ENCODE measurements around the gene NPAS3.

Gene NPAS3

GRCh38 chr14:33699300-33699983, 760.8 kb downstream of the NPAS3 start:
- Histone ChIP-seq H3K4me1 (ENCODE audit: insufficient read depth, low read length) (no peaks in the 10 kb centered on the region; the same call in 1 of the 2 replicates), H3K9ac (ENCODE audit: low read depth, low read length) (no peak overlapping the region), H3K9me3 (ENCODE audit: control insufficient read depth, insufficient read depth, low read length) (no peaks in the 10 kb centered on the region)

GRCh38 chr14:33700052-33700451, 761.4 kb downstream of the NPAS3 start:
- no peaks in the 10 kb centered on the region for H3K9me3 ChIP-seq (ENCODE audit: control insufficient read depth, insufficient read depth, low read length)
- no peaks in the 10 kb centered on the region for H3K36me3 ChIP-seq (ENCODE audit: insufficient read depth, low read length)
- no peaks in the 10 kb centered on the region; the same call in 1 of the 2 replicates for H3K4me1 ChIP-seq (ENCODE audit: insufficient read depth, low read length)
- no peak overlapping the region for H3K9ac ChIP-seq (ENCODE audit: low read depth, low read length)

More at GRCh38 chr14:33699300-33699983, 760.8 kb downstream of the NPAS3 start:
- no peaks in the 10 kb centered on the region for H3K36me3 ChIP-seq (ENCODE audit: insufficient read depth, low read length)

- H3K36me3 ChIP-seq (ENCODE audit: insufficient read depth, low read length), result no peaks in the 10 kb centered on the region
- no peaks in the 10 kb centered on the region for H3K9me3 ChIP-seq (ENCODE audit: control insufficient read depth, insufficient read depth, low read length)
- no peaks in the 10 kb centered on the region; the same call in 1 of the 2 replicates for H3K4me1 ChIP-seq (ENCODE audit: insufficient read depth, low read length)
- H3K9ac ChIP-seq (ENCODE audit: low read depth, low read length), result no peak overlapping the region
These were observed 763.6 kb downstream of the NPAS3 start for GRCh38 chr14:33702293-33702692.

GRCh38 chr14:33704481-33704880, 765.8 kb downstream of the NPAS3 start:
- no peaks in the 10 kb centered on the region; the same call in 1 of the 2 replicates for H3K4me1 ChIP-seq (ENCODE audit: insufficient read depth, low read length)
- no peak overlapping the region for H3K9ac ChIP-seq (ENCODE audit: low read depth, low read length)
- no peaks in the 10 kb centered on the region for H3K36me3 ChIP-seq (ENCODE audit: insufficient read depth, low read length)
- H3K9me3 ChIP-seq (ENCODE audit: control insufficient read depth, insufficient read depth, low read length), result no peaks in the 10 kb centered on the region

GRCh38 chr14:33705490-33705889, 766.8 kb downstream of the NPAS3 start:
- Histone ChIP-seq H3K9ac (ENCODE audit: low read depth, low read length) (no peak overlapping the region), H3K4me1 (ENCODE audit: insufficient read depth, low read length) (no peaks in the 10 kb centered on the region; the same call in 1 of the 2 replicates), H3K9me3 (ENCODE audit: control insufficient read depth, insufficient read depth, low read length) (no peaks in the 10 kb centered on the region)

GRCh38 chr14:33707716-33708115, 769.0 kb downstream of the NPAS3 start:
- Histone ChIP-seq H3K9me3 (ENCODE audit: control insufficient read depth, insufficient read depth, low read length) (no peaks in the 10 kb centered on the region), H3K4me1 (ENCODE audit: insufficient read depth, low read length) (peaks cover 5% of the 10 kb centered on the region), H3K36me3 (ENCODE audit: insufficient read depth, low read length) (no peaks in the 10 kb centered on the region), H3K9ac (ENCODE audit: low read depth, low read length) (no peak overlapping the region)

More at GRCh38 chr14:33705490-33705889, 766.8 kb downstream of the NPAS3 start:
- H3K36me3 ChIP-seq (ENCODE audit: insufficient read depth, low read length), result no peaks in the 10 kb centered on the region

GRCh38 chr14:33709283-33709682, 770.6 kb downstream of the NPAS3 start:
- Histone ChIP-seq H3K36me3 (ENCODE audit: insufficient read depth, low read length) (no peaks in the 10 kb centered on the region), H3K9me3 (ENCODE audit: control insufficient read depth, insufficient read depth, low read length) (no peaks in the 10 kb centered on the region), H3K9ac (ENCODE audit: low read depth, low read length) (no peak overlapping the region), H3K4me1 (ENCODE audit: insufficient read depth, low read length) (peaks cover 5% of the 10 kb centered on the region)

- H3K4me1 ChIP-seq (ENCODE audit: insufficient read depth, low read length), result peaks cover 5% of the 10 kb centered on the region
- no peaks in the 10 kb centered on the region for H3K36me3 ChIP-seq (ENCODE audit: insufficient read depth, low read length)
- no peaks in the 10 kb centered on the region for H3K9me3 ChIP-seq (ENCODE audit: control insufficient read depth, insufficient read depth, low read length)
- no peak overlapping the region for H3K9ac ChIP-seq (ENCODE audit: low read depth, low read length)
These were observed 771.0 kb downstream of the NPAS3 start for GRCh38 chr14:33709711-33710110.

- H3K36me3 ChIP-seq (ENCODE audit: insufficient read depth, low read length), result no peaks in the 10 kb centered on the region
- H3K9ac ChIP-seq (ENCODE audit: low read depth, low read length), result no peak overlapping the region
- peaks cover 5% of the 10 kb centered on the region for H3K4me1 ChIP-seq (ENCODE audit: insufficient read depth, low read length)
- H3K9me3 ChIP-seq (ENCODE audit: control insufficient read depth, insufficient read depth, low read length), result no peaks in the 10 kb centered on the region
These were observed 771.6 kb downstream of the NPAS3 start for GRCh38 chr14:33710273-33710672.

GRCh38 chr14:33711194-33711593, 772.5 kb downstream of the NPAS3 start:
- Histone ChIP-seq H3K4me1 (ENCODE audit: insufficient read depth, low read length) (peaks cover 5% of the 10 kb centered on the region), H3K9ac (ENCODE audit: low read depth, low read length) (no peak overlapping the region), H3K36me3 (ENCODE audit: insufficient read depth, low read length) (no peaks in the 10 kb centered on the region), H3K9me3 (ENCODE audit: control insufficient read depth, insufficient read depth, low read length) (no peaks in the 10 kb centered on the region)

- Histone ChIP-seq H3K9me3 (ENCODE audit: control insufficient read depth, insufficient read depth, low read length) (no peaks in the 10 kb centered on the region), H3K4me1 (ENCODE audit: insufficient read depth, low read length) (peaks cover 5% of the 10 kb centered on the region), H3K9ac (ENCODE audit: low read depth, low read length) (no peak overlapping the region), H3K36me3 (ENCODE audit: insufficient read depth, low read length) (no peaks in the 10 kb centered on the region)
These were observed 773.1 kb downstream of the NPAS3 start for GRCh38 chr14:33711811-33712216.

- peaks cover 5% of the 10 kb centered on the region for H3K4me1 ChIP-seq (ENCODE audit: insufficient read depth, low read length)
- no peaks in the 10 kb centered on the region for H3K36me3 ChIP-seq (ENCODE audit: insufficient read depth, low read length)
- H3K9ac ChIP-seq (ENCODE audit: low read depth, low read length), result no peak overlapping the region
- H3K9me3 ChIP-seq (ENCODE audit: control insufficient read depth, insufficient read depth, low read length), result no peaks in the 10 kb centered on the region
These were observed 776.0 kb downstream of the NPAS3 start for GRCh38 chr14:33714527-33715226.

GRCh38 chr14:33715227-33715528, 776.5 kb downstream of the NPAS3 start:
- H3K36me3 ChIP-seq (ENCODE audit: insufficient read depth, low read length), result no peaks in the 10 kb centered on the region
- no peak overlapping the region for H3K9ac ChIP-seq (ENCODE audit: low read depth, low read length)
- no peaks in the 10 kb centered on the region for H3K9me3 ChIP-seq (ENCODE audit: control insufficient read depth, insufficient read depth, low read length)
- peaks cover 5% of the 10 kb centered on the region for H3K4me1 ChIP-seq (ENCODE audit: insufficient read depth, low read length)

GRCh38 chr14:33716921-33717320, 778.2 kb downstream of the NPAS3 start:
- no peak overlapping the region for H3K9ac ChIP-seq (ENCODE audit: low read depth, low read length)
- H3K4me1 ChIP-seq (ENCODE audit: insufficient read depth, low read length), result peaks cover under 1% of the 10 kb centered on the region
- no peaks in the 10 kb centered on the region for H3K9me3 ChIP-seq (ENCODE audit: control insufficient read depth, insufficient read depth, low read length)
- no peaks in the 10 kb centered on the region for H3K36me3 ChIP-seq (ENCODE audit: insufficient read depth, low read length)

GRCh38 chr14:33717866-33718265, 779.2 kb downstream of the NPAS3 start:
- Histone ChIP-seq H3K36me3 (ENCODE audit: insufficient read depth, low read length) (no peaks in the 10 kb centered on the region), H3K9me3 (ENCODE audit: control insufficient read depth, insufficient read depth, low read length) (no peaks in the 10 kb centered on the region), H3K4me1 (ENCODE audit: insufficient read depth, low read length) (no peaks in the 10 kb centered on the region), H3K9ac (ENCODE audit: low read depth, low read length) (no peak overlapping the region)

Data from ES-I3 (cell line).